ENCODE results near the gene GABRG3.

The GABRG3 gene

DNA sequence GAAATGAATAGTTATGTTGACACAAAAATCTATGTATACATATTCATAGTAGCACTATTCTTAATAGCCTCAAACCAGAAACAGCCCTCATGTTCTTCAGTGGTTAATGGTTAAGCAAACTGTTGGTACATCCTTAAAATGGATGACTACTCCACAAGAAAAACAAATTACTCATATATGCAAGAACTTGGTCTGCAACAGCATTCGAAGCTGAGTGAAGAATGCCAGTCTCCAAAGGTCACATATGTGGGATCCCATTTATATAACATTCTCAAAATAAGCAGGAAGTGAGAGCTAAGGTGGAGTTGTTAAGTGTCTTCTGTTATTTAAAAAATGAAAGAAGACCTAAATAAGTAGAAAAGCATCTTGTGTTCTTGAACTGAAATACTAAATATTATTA, 365.7 kb downstream of the GABRG3 start:
- no peak for DNase-seq (ENCODE audit: low read depth, low spot score)
- Histone ChIP-seq H3K9me3 (ENCODE audit: insufficient read depth, low read length) (no peaks in the 10 kb centered on the region), H3K36me3 (ENCODE audit: insufficient read depth, insufficient read length, low read length) (no peaks in the 10 kb centered on the region), H3K4me1 (ENCODE audit: insufficient read depth, insufficient read length) (no peaks in the 10 kb centered on the region), H3K27me3 (ENCODE audit: insufficient read depth, insufficient read length) (no peaks in the 10 kb centered on the region), H3K4me3 (ENCODE audit: insufficient read length, low read depth) (no peak overlapping the region), H3K9ac (ENCODE audit: insufficient read length, low read depth) (no peak overlapping the region)
- TF ChIP-seq ZNF274 (IDR thresholded peaks at IDR 0.05; ENCODE audit: low read depth, low read length) (no peak), YY1 (IDR thresholded peaks at IDR 0.05; ENCODE audit: insufficient read depth, insufficient read length) (no peak), SUZ12 (IDR thresholded peaks at IDR 0.05; ENCODE audit: extremely low read depth, insufficient read depth, insufficient read length) (no peak)

DNA sequence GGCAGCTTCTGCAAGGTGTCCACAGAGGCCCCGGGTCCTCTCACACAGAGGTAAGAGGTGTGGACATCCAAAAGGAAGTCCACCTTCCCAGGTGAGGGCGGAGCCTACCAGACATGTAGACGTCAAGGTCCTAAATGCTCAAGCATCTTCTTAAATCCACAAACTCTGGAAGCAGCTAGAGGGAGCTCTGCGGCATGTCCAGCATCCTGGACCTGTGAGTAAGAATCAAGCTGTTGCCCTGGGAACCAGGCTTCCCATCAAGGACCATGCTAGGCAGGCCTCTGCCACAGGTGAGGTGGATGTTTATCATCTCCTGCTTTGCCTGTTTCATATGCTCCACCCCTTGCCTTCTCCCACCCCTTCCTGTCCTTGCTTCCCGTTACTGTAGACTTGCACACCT, 368.2 kb downstream of the GABRG3 start:
- TF ChIP-seq SUZ12 (IDR thresholded peaks at IDR 0.05; ENCODE audit: extremely low read depth, insufficient read depth, insufficient read length), result no peak
- TF ChIP-seq ZNF274 (IDR thresholded peaks at IDR 0.05; ENCODE audit: low read depth, low read length), result no peak
- TF ChIP-seq YY1 (IDR thresholded peaks at IDR 0.05; ENCODE audit: insufficient read depth, insufficient read length), result no peak

DNA sequence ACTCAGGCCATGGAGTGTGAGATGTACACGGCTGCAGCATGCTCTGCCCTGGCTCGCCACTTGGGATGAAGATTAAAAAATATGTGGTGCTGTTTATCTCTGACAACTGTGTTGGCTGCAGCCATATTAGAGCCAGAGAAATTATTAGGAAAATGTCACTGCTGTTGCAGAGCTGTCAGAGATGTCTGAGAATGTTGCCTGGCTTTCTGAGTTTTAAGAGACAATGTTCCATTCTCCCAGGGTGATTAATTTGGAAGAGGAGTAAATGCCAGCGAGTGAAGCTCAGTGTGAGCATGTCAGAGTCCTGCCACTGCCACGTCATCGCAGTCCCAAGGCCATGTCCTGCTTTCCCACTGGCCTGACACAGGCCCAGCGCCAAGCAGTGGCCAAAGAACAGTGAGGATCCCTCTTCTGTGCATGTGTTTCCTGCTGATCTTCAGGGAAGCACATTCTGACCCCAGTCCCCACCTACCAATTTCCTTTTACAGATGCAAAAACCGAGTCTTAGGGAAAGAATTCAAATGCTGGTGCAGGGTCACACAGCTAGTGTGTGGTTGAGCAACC, 370.9 kb downstream of the GABRG3 start:
- no peak overlapping the region for H3K9ac ChIP-seq (ENCODE audit: insufficient read length, low read depth)
- no peaks in the 10 kb centered on the region for H3K27me3 ChIP-seq (ENCODE audit: insufficient read depth, insufficient read length)
- H3K4me3 ChIP-seq (ENCODE audit: insufficient read length, low read depth), result no peak overlapping the region
- H3K9me3 ChIP-seq (ENCODE audit: insufficient read depth, low read length), result peaks cover 3% of the 10 kb centered on the region; the same call in 1 of the 2 replicates
- DNase-seq (ENCODE audit: low read depth, low spot score), result no peak
- H3K36me3 ChIP-seq (ENCODE audit: insufficient read depth, insufficient read length, low read length), result no peaks in the 10 kb centered on the region
- H3K4me1 ChIP-seq (ENCODE audit: insufficient read depth, insufficient read length), result peaks cover 3% of the 10 kb centered on the region
- no peak for TF ChIP-seq ZNF274 (IDR thresholded peaks at IDR 0.05; ENCODE audit: low read depth, low read length)
- no peak for TF ChIP-seq YY1 (IDR thresholded peaks at IDR 0.05; ENCODE audit: insufficient read depth, insufficient read length)
- no peak for TF ChIP-seq SUZ12 (IDR thresholded peaks at IDR 0.05; ENCODE audit: extremely low read depth, insufficient read depth, insufficient read length)

More for the DNA sequence above, 368.2 kb downstream of the GABRG3 start:
- no peak overlapping the region for H3K9ac ChIP-seq (ENCODE audit: insufficient read length, low read depth)
- peaks cover 3% of the 10 kb centered on the region for H3K4me1 ChIP-seq (ENCODE audit: insufficient read depth, insufficient read length)
- no peaks in the 10 kb centered on the region for H3K9me3 ChIP-seq (ENCODE audit: insufficient read depth, low read length)
- H3K27me3 ChIP-seq (ENCODE audit: insufficient read depth, insufficient read length), result no peaks in the 10 kb centered on the region
- H3K4me3 ChIP-seq (ENCODE audit: insufficient read length, low read depth), result no peak overlapping the region
- no peaks in the 10 kb centered on the region for H3K36me3 ChIP-seq (ENCODE audit: insufficient read depth, insufficient read length, low read length)
- no peak for DNase-seq (ENCODE audit: low read depth, low spot score)

DNA sequence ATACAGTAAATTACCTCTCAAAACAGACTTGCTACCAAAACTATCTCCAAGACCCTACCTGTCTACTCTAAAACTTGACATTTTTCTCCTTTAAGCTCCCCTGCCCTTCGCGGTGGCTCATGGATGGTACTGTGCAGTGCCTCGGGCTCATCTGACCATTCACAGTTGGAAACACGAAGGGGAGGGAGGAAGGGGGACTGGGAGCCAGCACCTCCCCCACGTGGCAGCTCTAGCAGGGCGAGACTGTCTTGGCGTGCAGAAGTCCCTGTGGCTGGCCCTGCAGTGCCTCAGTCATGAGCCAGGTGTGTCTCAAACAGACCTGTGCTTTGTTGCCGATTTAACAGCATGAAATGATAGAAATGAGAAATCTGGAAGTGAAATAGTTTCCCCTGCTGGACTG, 372.0 kb downstream of the GABRG3 start:
- Histone ChIP-seq H3K27me3 (ENCODE audit: insufficient read depth, insufficient read length) (no peaks in the 10 kb centered on the region), H3K9ac (ENCODE audit: insufficient read length, low read depth) (no peak overlapping the region), H3K9me3 (ENCODE audit: insufficient read depth, low read length) (peaks cover 7% of the 10 kb centered on the region; the same call in 1 of the 2 replicates), H3K4me1 (ENCODE audit: insufficient read depth, insufficient read length) (peaks cover 3% of the 10 kb centered on the region), H3K36me3 (ENCODE audit: insufficient read depth, insufficient read length, low read length) (no peaks in the 10 kb centered on the region), H3K4me3 (ENCODE audit: insufficient read length, low read depth) (no peak overlapping the region)
- TF ChIP-seq YY1 (IDR thresholded peaks at IDR 0.05; ENCODE audit: insufficient read depth, insufficient read length) (no peak), ZNF274 (IDR thresholded peaks at IDR 0.05; ENCODE audit: low read depth, low read length) (no peak), SUZ12 (IDR thresholded peaks at IDR 0.05; ENCODE audit: extremely low read depth, insufficient read depth, insufficient read length) (no peak)
- DNase-seq (ENCODE audit: low read depth, low spot score), result no peak

DNA sequence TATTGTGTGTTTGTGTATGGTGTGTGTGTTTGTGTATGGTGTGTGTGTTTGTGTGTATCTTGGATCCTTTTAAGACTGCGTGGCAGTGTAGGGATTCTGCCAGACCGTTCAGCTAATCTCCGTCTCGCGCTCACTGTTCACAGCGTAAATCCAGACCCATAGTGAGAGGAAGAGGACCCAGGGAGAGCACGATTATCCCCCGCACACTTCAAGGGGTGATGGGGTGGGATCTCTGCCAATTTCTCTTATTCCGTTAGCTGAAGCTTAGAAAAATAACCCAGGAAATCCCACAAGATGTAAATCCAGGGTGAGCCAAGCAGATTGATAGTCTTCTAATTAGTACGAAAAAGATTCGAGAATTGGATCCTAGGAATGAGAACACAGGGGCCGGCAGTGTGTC, 381.2 kb downstream of the GABRG3 start:
- H3K9me3 ChIP-seq (ENCODE audit: insufficient read depth, low read length), result peaks cover 2% of the 10 kb centered on the region; the same call in 1 of the 2 replicates
- no peak overlapping the region for H3K9ac ChIP-seq (ENCODE audit: insufficient read length, low read depth)
- DNase-seq (ENCODE audit: low read depth, low spot score), result no peak
- H3K4me1 ChIP-seq (ENCODE audit: insufficient read depth, insufficient read length), result no peaks in the 10 kb centered on the region
- TF ChIP-seq YY1 (IDR thresholded peaks at IDR 0.05; ENCODE audit: insufficient read depth, insufficient read length) (no peak), ZNF274 (IDR thresholded peaks at IDR 0.05; ENCODE audit: low read depth, low read length) (no peak), SUZ12 (IDR thresholded peaks at IDR 0.05; ENCODE audit: extremely low read depth, insufficient read depth, insufficient read length) (no peak)
- no peaks in the 10 kb centered on the region for H3K36me3 ChIP-seq (ENCODE audit: insufficient read depth, insufficient read length, low read length)
- no peak overlapping the region for H3K4me3 ChIP-seq (ENCODE audit: insufficient read length, low read depth)
- H3K27me3 ChIP-seq (ENCODE audit: insufficient read depth, insufficient read length), result no peaks in the 10 kb centered on the region

DNA sequence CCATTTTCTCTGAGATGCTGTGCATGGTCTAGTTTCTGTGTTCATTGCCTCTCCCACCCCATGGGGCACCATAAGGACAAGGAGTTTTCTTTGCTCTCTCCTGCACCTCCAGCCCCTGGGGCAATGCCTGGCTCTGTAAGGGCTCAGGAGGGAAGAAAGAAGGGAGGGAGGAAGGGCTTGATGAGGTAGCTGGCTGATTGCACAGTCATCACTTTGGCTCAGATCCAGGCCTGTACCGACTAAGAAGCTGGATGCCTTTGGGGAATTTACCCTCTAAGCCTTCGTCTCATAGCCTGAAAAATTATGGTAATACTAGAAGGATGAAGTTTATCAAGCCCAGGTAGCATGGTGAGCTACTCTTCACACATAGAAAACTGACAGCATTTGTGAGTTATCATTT, 382.9 kb downstream of the GABRG3 start:
- H3K9me3 ChIP-seq (ENCODE audit: insufficient read depth, low read length), result no peaks in the 10 kb centered on the region
- H3K9ac ChIP-seq (ENCODE audit: insufficient read length, low read depth), result no peak overlapping the region
- H3K36me3 ChIP-seq (ENCODE audit: insufficient read depth, insufficient read length, low read length), result no peaks in the 10 kb centered on the region
- TF ChIP-seq ZNF274 (IDR thresholded peaks at IDR 0.05; ENCODE audit: low read depth, low read length), result no peak
- no peak for TF ChIP-seq SUZ12 (IDR thresholded peaks at IDR 0.05; ENCODE audit: extremely low read depth, insufficient read depth, insufficient read length)
- TF ChIP-seq YY1 (IDR thresholded peaks at IDR 0.05; ENCODE audit: insufficient read depth, insufficient read length), result no peak
- no peaks in the 10 kb centered on the region for H3K4me1 ChIP-seq (ENCODE audit: insufficient read depth, insufficient read length)
- DNase-seq (ENCODE audit: low read depth, low spot score), result no peak
- H3K27me3 ChIP-seq (ENCODE audit: insufficient read depth, insufficient read length), result no peaks in the 10 kb centered on the region
- H3K4me3 ChIP-seq (ENCODE audit: insufficient read length, low read depth), result no peak overlapping the region

DNA sequence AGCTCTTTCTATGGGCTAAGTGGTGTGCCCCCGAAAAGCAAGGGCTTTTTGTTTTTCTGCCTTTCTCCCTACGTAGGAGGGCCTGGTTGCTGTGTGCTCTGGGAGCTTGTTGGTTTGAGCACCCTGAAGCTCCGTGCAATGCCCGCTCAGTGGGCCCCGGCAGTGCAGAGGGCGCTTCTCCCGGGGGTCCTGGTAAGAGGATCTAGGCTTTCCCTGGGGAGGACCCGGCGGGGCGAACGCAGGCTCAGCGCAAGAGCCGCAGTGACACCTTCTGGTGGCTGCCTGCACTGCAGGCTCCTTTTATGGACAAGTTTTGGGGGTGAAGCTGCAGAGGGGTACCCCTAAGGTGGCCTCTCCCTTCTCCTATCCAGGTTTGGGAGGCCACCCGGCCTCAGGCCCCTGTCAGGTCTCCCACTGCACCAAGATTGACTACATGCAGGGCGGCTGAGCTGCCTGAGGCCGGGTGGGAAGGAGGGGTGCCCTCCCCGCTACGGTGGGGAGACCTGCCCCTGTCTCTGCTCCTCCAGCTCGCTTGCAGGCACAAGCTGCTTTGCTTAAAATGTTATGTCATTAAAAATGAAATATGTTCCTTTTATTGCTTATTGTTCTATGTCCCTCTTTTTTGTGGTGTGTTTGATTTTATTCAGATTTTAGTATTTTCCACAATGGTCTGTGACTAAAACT, 387.9 kb downstream of the GABRG3 start:
- Histone ChIP-seq H3K4me1 (ENCODE audit: insufficient read depth, insufficient read length) (no peaks in the 10 kb centered on the region), H3K27me3 (ENCODE audit: insufficient read depth, insufficient read length) (no peaks in the 10 kb centered on the region), H3K9ac (ENCODE audit: insufficient read length, low read depth) (no peak overlapping the region), H3K36me3 (ENCODE audit: insufficient read depth, insufficient read length, low read length) (no peaks in the 10 kb centered on the region), H3K9me3 (ENCODE audit: insufficient read depth, low read length) (no peaks in the 10 kb centered on the region), H3K4me3 (ENCODE audit: insufficient read length, low read depth) (no peak overlapping the region)
- DNase-seq (ENCODE audit: low read depth, low spot score), result no peak
- TF ChIP-seq SUZ12 (IDR thresholded peaks at IDR 0.05; ENCODE audit: extremely low read depth, insufficient read depth, insufficient read length) (no peak), ZNF274 (IDR thresholded peaks at IDR 0.05; ENCODE audit: low read depth, low read length) (no peak), YY1 (IDR thresholded peaks at IDR 0.05; ENCODE audit: insufficient read depth, insufficient read length) (no peak)
